Neutrophil (primary cell): ENCODE data around the gene GAS7.
A peak's percentile ranks its signal among the peaks of the same experiment; 100 is the strongest.

ENCODE experiments used
- H3K27ac ChIP-seq: fragments of 200-600 bp; sonication (generic); 2 replicates; pipeline ENCODE4 v1.5.1; 2016; ENCODE audit warnings: mild to moderate bottlenecking, moderate library complexity
- H3K27me3 ChIP-seq: fragments of 200-600 bp; sonication (generic); 2 replicates; pipeline ENCODE4 v1.6.0; 2016; ENCODE audit warnings: mild to moderate bottlenecking
- H3K36me3 ChIP-seq: fragments of 200-600 bp; sonication (generic); 2 replicates; pipeline ENCODE4 v1.5.1; 2017
- H3K4me1 ChIP-seq, 2 experiments: fragments of 200-600 bp in 1 of 2; sonication (generic) in 1 of 2; 1 replicate in 1 of 2; 2 replicates in 1 of 2; pipeline versions ENCODE4 v1.5.1 to v1.6.1; 2013 to 2016; ENCODE audit warnings: low read depth in 1 of 2, low read length in 1 of 2, mild to moderate bottlenecking in 1 of 2, moderate library complexity in 1 of 2; ENCODE audit not compliant: control insufficient read depth in 1 of 2, insufficient read depth in 1 of 2
- H3K4me3 ChIP-seq, 2 experiments: fragments of 200-600 bp in 1 of 2; sonication (generic) in 1 of 2; 1 replicate in 1 of 2; 2 replicates in 1 of 2; pipeline ENCODE4 v1.5.1; 2013 to 2016; ENCODE audit warnings: low read depth in 1 of 2, low read length in 1 of 2, mild to moderate bottlenecking in 1 of 2, moderate library complexity in 1 of 2
- H3K9me3 ChIP-seq: fragments of 200-600 bp; sonication (generic); 2 replicates; pipeline ENCODE4 v1.5.1; 2016
- CTCF ChIP-seq: fragments of 200-600 bp; sonication (generic); IDR thresholded peaks from 2 replicates; pipeline ENCODE4 v1.5.1; 2016; ENCODE audit warnings: antibody characterized with exemption

GAS7 gene

GRCh38 chr17:10053782-10054540 lies 144.4 kb downstream of the GAS7 start:
- no peaks in the 10 kb centered on the region for H3K27me3 ChIP-seq
- H3K27ac ChIP-seq = no peak overlapping the region

DNA sequence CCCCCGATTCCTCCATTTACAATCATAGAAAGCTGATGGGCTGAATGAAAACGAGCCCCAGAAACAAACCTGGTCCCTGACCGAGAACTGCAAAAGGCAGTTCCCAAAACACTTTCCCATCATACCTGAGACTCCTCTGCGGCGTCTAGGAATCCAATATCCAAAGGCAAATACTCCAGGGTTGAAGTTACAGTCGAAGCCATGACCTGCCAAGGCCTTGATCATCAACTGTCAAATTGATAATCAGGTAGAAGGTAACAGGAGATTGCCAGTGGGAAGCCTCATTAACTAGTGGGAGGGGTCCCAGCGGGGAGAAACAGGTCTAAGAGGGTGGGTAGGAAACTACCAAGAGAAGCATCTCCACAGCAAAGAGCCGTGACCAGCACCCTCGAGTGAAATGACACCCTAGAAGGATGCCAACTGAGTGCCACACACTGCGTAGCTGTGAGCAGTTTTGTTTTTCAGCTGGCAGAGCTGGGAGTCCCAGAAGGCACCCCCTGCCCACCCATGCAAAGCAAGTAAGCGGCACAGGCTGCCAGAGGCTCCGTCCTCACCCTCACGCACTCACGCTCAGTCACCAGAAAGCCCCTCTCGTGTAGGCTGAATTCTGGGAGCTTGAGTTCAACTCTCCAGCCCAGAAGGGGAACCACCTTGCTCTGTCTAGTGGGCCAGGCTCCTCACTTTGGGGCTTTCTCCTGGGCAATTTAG lies 146.1 kb downstream of the GAS7 start:
- H3K27ac ChIP-seq = no peak overlapping the region
- TF ChIP-seq CTCF = no peak
- no peaks in the 10 kb centered on the region for H3K36me3 ChIP-seq
- H3K4me3 ChIP-seq = no peak overlapping the region
- H3K4me1 ChIP-seq = peaks cover 11 to 15% of the 10 kb centered on the region in 2 experiments
- H3K27me3 ChIP-seq = no peaks in the 10 kb centered on the region
- H3K9me3 ChIP-seq = no peaks in the 10 kb centered on the region

More at GRCh38 chr17:10053782-10054540, 144.4 kb downstream of the GAS7 start:
- H3K4me1 ChIP-seq = peaks cover 9 to 15% of the 10 kb centered on the region in 2 experiments
- no peak overlapping the region for H3K4me3 ChIP-seq
- no peak for TF ChIP-seq CTCF
- no peaks in the 10 kb centered on the region for H3K9me3 ChIP-seq
- no peaks in the 10 kb centered on the region for H3K36me3 ChIP-seq

GRCh38 chr17:10051112-10051511 lies 147.3 kb downstream of the GAS7 start:
- Histone ChIP-seq H3K4me1 (peaks cover 17 to 21% of the 10 kb centered on the region in 2 experiments), H3K4me3 (no peak overlapping the region), H3K27me3 (no peaks in the 10 kb centered on the region), H3K9me3 (no peaks in the 10 kb centered on the region), H3K27ac (peak overlapping the region; percentile 35), H3K36me3 (no peaks in the 10 kb centered on the region)
- TF ChIP-seq CTCF = no peak

- no peak overlapping the region for H3K4me3 ChIP-seq
- H3K27ac ChIP-seq = peak overlapping the region; percentile 35
- H3K27me3 ChIP-seq = no peaks in the 10 kb centered on the region
- H3K36me3 ChIP-seq = no peaks in the 10 kb centered on the region
- no peak for TF ChIP-seq CTCF
- H3K9me3 ChIP-seq = no peaks in the 10 kb centered on the region
- H3K4me1 ChIP-seq = peaks cover 17 to 21% of the 10 kb centered on the region in 2 experiments
These were observed 147.8 kb downstream of the GAS7 start for GRCh38 chr17:10050597-10051101.

DNA sequence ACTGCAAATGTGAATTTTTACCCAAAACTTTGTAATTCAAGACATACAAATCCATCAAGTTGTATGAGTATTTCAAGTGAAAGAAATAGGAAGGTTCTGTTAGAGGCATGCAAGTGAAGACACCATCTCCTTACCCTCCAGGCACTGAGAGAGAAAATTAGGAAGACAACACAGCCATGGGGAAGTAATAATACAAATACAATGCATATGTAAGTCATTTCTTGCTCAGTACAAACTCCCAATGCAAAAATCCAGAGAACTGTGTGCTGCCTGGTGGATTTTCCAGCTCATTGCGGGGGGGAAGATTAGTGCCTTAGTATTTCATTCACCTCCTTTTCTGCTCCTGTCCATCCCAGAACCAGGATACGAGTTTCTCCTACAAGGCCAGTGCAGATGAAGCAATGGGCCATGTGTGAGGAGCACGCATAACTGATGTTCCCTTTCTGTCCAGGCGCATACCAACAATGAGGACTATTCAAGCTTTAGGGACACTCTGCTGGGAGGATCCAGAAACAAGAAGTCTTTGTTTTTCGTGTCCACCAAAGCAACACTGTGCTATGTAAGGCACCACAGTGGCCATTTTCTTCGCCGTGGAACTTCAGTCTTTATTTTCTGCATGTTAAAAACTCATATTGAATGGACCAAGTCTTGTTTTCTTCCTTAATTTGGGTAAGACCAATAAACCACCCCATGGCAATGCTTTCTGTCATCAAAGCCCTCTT lies 149.6 kb downstream of the GAS7 start:
- Histone ChIP-seq H3K27me3 (no peaks in the 10 kb centered on the region), H3K36me3 (no peaks in the 10 kb centered on the region), H3K9me3 (no peaks in the 10 kb centered on the region), H3K4me3 (no peak overlapping the region), H3K27ac (no peak overlapping the region), H3K4me1 (peaks cover 17 to 21% of the 10 kb centered on the region in 2 experiments)
- no peak for TF ChIP-seq CTCF
